K562 (cell line): ENCODE data around the gene APEX1. TPM values are rescaled to one million over a fixed set of nuclear protein-coding genes. Genes with fewer than 3 reads are reported as not detected.
A peak's percentile ranks its signal among the peaks of the same experiment; 100 is the strongest.

Experiments used
- ASH1L ChIP-seq: fragments of 450-650 bp; IDR thresholded peaks from 2 replicates; pipeline ENCODE4 v1.6.1; 2018; ENCODE audit warnings: borderline replicate concordance, mild to moderate bottlenecking, low read depth; ENCODE audit not compliant: partially characterized antibody
- CCAR2 ChIP-seq: fragments of 200-400 bp; formaldehyde crosslinking; IDR thresholded peaks from 2 replicates; pipeline ENCODE4 v1.6.1; 2017; ENCODE audit warnings: mild to moderate bottlenecking, low read depth, low read length
- HNRNPK ChIP-seq: fragments of 200-400 bp; formaldehyde crosslinking; IDR thresholded peaks from one replicate; pipeline ENCODE4 v1.6.1; 2018; ENCODE audit warnings: mild to moderate bottlenecking, low read depth, low read length; ENCODE audit not compliant: poor library complexity, severe bottlenecking
- MBD2 ChIP-seq: sonication (generic); IDR thresholded peaks from 2 replicates; pipeline ENCODE4 v1.6.1; 2016; ENCODE audit warnings: low read depth, borderline replicate concordance
- NRF1 ChIP-seq, 2 experiments: fragments of 450-650 bp; IDR thresholded peaks in 1 of 2; conservative IDR thresholded peaks in 1 of 2; 2 replicates each; pipeline ENCODE4 v1.6.1; 2014; ENCODE audit warnings: mild to moderate bottlenecking in 2 of 2
- PHTF2 ChIP-seq: fragments of 250-450 bp; sonication (Bioruptor Pico); IDR thresholded peaks from 2 replicates; pipeline ENCODE4 v1.5.0; 2021; ENCODE audit warnings: mild to moderate bottlenecking
- PTTG1 ChIP-seq: fragments of 450-650 bp; IDR thresholded peaks from 2 replicates; pipeline ENCODE4 v1.6.1; 2016; ENCODE audit warnings: low read depth, mild to moderate bottlenecking, missing genetic modification characterization, missing compliant biosample characterization
- RHOXF2B ChIP-seq: fragments of 250-450 bp; sonication (Bioruptor Pico); conservative IDR thresholded peaks from 2 replicates; pipeline ENCODE4 v1.5.1; 2021
- TCF7L2 ChIP-seq: fragments of 150-350 bp; IDR thresholded peaks from 2 replicates; pipeline ENCODE4 v1.6.1; 2016; ENCODE audit warnings: low read depth, mild to moderate bottlenecking, low read length, moderate library complexity
- TOE1 ChIP-seq, 2 experiments: fragments of 450-650 bp in 1 of 2; sonication (generic) in 1 of 2; formaldehyde crosslinking in 1 of 2; IDR thresholded peaks; 2 replicates each; pipeline versions ENCODE4 v1.7.1 to v1.8.0; 2016 to 2022; ENCODE audit warnings: borderline replicate concordance in 2 of 2, mild to moderate bottlenecking in 2 of 2, antibody characterized with exemption in 1 of 2, inconsistent platforms in 1 of 2, low read depth in 1 of 2, missing genetic modification reagents in 1 of 2, moderate library complexity in 1 of 2
- ZNF140 ChIP-seq: fragments of 250-450 bp; sonication (Bioruptor Pico); IDR thresholded peaks from 2 replicates; pipeline ENCODE4 v1.8.0; 2021; ENCODE audit warnings: moderate library complexity, mild to moderate bottlenecking, inconsistent platforms
- polyA plus RNA-seq, 8 experiments: library from polyadenylated mRNA; depleted of rRNA in 4 of 8; stranded (reverse) in 5 of 8; unstranded in 3 of 8; fragments of >200 nt; fragmentation: Nextera tagmentation in 2 of 8; fragmentation: Illumina TruSeq in 1 of 8; extraction: Ambion mirVana in 2 of 8; extraction: Trizol in 1 of 8; gene quantifications; 2 replicates each; pipeline versions ENCODE4 v1.2.1 to v1.2.3, GENCODE V29; 2011 to 2014; ENCODE audit warnings: inconsistent platforms in 1 of 8, missing spikeins in 1 of 8
- total RNA-seq, 7 experiments: library from RNA; depleted of rRNA in 6 of 7; stranded (reverse); fragments of >200 nt in 6 of 7; fragmentation: Illumina TruSeq in 2 of 7; extraction: Trizol in 2 of 7; gene quantifications; 2 replicates each; pipeline versions ENCODE4 v1.2.1 to v1.2.3, GENCODE V29; 2011 to 2021; ENCODE audit warnings: low replicate concordance in 1 of 7
- TF ChIP-seq, protein P1 (sequence below), 2 experiments: fragments of 450-650 bp in 1 of 2; sonication (generic) in 1 of 2; formaldehyde crosslinking in 1 of 2; IDR thresholded peaks; 2 replicates each; pipeline versions ENCODE4 v1.7.1 to v1.9.0; 2016 to 2022; ENCODE audit warnings: inconsistent platforms in 1 of 2, mild to moderate bottlenecking in 1 of 2, missing genetic modification reagents in 1 of 2
- TF ChIP-seq, protein P2 (sequence below): fragments of 250-450 bp; sonication (Bioruptor Pico); IDR thresholded peaks from 2 replicates; pipeline ENCODE4 v1.8.0; 2021; ENCODE audit warnings: borderline replicate concordance, mild to moderate bottlenecking, moderate library complexity; ENCODE audit not compliant: poor library complexity, severe bottlenecking
- TF ChIP-seq, protein P3 (sequence below): fragments of 200-800 bp; sonication (Bioruptor generic); IDR thresholded peaks from 2 replicates; pipeline ENCODE4 v1.6.1; 2017; ENCODE audit warnings: missing genetic modification characterization, missing compliant biosample characterization

The APEX1 gene
- total and polyA plus RNA-seq, 9 of the 15 experiments (the other 6 are each of a cell fraction or from before 2014, with no cell fraction given) = 50.2 to 274 (median 158) TPM

DNA sequence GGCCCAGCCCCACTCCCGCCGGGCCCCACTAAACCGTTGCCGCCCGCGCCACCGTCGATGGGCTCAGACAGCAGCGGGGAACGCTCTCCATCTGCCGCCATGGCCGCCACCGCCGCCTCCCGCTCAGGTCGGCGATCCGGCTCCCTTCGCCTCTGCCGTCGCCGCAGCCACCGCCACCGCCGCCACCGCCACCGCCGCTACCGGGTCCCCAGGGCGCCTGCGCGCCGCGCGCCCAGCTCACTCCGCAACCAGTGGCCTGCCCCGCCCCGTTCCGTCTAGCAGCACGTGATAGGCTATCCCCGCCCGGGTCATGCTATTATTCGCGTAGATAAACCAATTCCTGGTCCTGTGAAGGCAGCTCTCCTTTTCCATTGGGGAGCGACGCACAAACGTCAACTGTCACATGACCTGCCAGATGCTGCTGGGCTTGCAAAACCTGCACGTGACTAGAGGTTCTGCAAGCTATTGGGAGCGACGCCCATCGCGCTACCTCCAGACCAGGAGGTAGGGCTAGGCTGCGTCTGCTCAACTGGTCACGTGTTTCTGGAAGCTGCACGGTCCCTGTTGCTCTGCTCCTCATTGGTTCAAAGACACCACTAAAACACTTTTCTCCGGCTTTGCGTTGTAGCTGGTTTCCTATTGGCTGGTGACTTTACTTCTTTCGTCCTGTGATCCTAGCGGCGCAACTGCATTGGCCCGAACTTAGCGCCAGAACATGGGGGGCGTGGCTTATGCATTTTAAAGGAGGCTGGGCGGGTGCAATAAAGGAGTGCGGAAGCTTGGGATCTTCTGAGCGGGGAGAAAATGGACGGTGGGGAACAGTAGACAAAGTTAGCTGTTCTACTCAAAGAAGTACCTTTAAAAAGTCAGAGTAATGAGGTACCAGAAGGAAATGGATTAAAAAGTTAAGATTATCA is 6.5 kb downstream of the APEX1 start, which contains the start of gene PIP4P1 (continued):
- TF ChIP-seq, protein P1, sequence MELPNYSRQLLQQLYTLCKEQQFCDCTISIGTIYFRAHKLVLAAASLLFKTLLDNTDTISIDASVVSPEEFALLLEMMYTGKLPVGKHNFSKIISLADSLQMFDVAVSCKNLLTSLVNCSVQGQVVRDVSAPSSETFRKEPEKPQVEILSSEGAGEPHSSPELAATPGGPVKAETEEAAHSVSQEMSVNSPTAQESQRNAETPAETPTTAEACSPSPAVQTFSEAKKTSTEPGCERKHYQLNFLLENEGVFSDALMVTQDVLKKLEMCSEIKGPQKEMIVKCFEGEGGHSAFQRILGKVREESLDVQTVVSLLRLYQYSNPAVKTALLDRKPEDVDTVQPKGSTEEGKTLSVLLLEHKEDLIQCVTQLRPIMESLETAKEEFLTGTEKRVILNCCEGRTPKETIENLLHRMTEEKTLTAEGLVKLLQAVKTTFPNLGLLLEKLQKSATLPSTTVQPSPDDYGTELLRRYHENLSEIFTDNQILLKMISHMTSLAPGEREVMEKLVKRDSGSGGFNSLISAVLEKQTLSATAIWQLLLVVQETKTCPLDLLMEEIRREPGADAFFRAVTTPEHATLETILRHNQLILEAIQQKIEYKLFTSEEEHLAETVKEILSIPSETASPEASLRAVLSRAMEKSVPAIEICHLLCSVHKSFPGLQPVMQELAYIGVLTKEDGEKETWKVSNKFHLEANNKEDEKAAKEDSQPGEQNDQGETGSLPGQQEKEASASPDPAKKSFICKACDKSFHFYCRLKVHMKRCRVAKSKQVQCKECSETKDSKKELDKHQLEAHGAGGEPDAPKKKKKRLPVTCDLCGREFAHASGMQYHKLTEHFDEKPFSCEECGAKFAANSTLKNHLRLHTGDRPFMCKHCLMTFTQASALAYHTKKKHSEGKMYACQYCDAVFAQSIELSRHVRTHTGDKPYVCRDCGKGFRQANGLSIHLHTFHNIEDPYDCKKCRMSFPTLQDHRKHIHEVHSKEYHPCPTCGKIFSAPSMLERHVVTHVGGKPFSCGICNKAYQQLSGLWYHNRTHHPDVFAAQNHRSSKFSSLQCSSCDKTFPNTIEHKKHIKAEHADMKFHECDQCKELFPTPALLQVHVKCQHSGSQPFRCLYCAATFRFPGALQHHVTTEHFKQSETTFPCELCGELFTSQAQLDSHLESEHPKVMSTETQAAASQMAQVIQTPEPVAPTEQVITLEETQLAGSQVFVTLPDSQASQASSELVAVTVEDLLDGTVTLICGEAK (IDR thresholded peaks at IDR 0.05) = no peak
- TF ChIP-seq, protein P1 (CRISPR knock-in tag; IDR thresholded peaks at IDR 0.05) = no peak
- TF ChIP-seq HNRNPK = no peak
- peak; percentile 100 for TF ChIP-seq TOE1 (IDR thresholded peaks at IDR 0.05; ENCODE audit: borderline replicate concordance)
- TF ChIP-seq TOE1 (CRISPR knock-in tag; IDR thresholded peaks at IDR 0.05; ENCODE audit: borderline replicate concordance, low read depth) = no peak
- TF ChIP-seq CCAR2 = no peak
- TF ChIP-seq ASH1L = peak; percentile 89
- TF ChIP-seq TCF7L2 = no peak
- peak; percentile 93 to 94 for TF ChIP-seq NRF1 (conservative IDR thresholded peaks at IDR 0.05 in 1 of 2, IDR thresholded peaks at IDR 0.05 in 1 of 2)
- no peak for TF ChIP-seq ZNF140 (CRISPR knock-in tag)
- TF ChIP-seq PTTG1 (tag) = no peak
- no peak for TF ChIP-seq RHOXF2B
- TF ChIP-seq, protein P2, sequence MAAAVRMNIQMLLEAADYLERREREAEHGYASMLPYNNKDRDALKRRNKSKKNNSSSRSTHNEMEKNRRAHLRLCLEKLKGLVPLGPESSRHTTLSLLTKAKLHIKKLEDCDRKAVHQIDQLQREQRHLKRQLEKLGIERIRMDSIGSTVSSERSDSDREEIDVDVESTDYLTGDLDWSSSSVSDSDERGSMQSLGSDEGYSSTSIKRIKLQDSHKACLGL (CRISPR knock-in tag) = no peak
- TF ChIP-seq MBD2 = peak; percentile 86; the same call in 1 of the 2 replicates
- no peak for TF ChIP-seq PHTF2 (CRISPR knock-in tag)
- TF ChIP-seq, protein P3, sequence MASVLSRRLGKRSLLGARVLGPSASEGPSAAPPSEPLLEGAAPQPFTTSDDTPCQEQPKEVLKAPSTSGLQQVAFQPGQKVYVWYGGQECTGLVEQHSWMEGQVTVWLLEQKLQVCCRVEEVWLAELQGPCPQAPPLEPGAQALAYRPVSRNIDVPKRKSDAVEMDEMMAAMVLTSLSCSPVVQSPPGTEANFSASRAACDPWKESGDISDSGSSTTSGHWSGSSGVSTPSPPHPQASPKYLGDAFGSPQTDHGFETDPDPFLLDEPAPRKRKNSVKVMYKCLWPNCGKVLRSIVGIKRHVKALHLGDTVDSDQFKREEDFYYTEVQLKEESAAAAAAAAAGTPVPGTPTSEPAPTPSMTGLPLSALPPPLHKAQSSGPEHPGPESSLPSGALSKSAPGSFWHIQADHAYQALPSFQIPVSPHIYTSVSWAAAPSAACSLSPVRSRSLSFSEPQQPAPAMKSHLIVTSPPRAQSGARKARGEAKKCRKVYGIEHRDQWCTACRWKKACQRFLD = peak; percentile 62; the same call in 1 of the 2 replicates
